ENCODE results near the gene CEP170.
A peak's percentile ranks its signal among the peaks of the same experiment; 100 is the strongest.

CEP170 gene

DNA sequence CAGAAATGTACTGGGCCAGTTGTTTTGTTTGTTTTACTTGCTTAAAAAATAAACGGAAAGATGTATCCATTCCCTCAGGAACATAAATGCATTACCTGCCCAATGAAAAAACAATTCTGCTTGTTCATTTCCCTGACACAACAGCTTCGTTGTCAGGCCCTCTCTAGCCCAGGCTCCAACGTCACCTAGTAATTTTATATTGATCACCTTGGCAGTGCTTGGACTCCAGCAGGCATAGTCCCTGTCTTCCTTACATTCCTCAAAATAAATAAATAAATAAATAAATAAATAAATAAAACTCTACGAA lies 1.2 kb downstream of the CEP170 start:
- Histone ChIP-seq H3K9me3 (ENCODE audit: control insufficient read depth, insufficient read depth, low read depth, low read length) (no peaks in the 10 kb centered on the region), H3K36me3 (ENCODE audit: control insufficient read depth in 2 of 2, insufficient read depth in 1 of 2, low read length in 2 of 2) (no peaks in the 10 kb centered on the region), H3K27ac (ENCODE audit: extremely low read depth, low read depth, low read length) (peak overlapping the region; percentile 89), H3K4me3 (ENCODE audit: low read depth, low read length) (peak overlapping the region; percentile 66), H3K4me1 (ENCODE audit: control insufficient read depth, insufficient read depth, low read length) (peaks cover 14% of the 10 kb centered on the region)
- POLR2A ChIA-PET = no interaction called here
- TF ChIP-seq ZNF335 (tag by site-specific recombination; conservative IDR thresholded peaks at IDR 0.05) (0 out of 2 replicates have a peak, but pooled peaks have one; percentile 92), ZSCAN23 (tag by site-specific recombination; IDR thresholded peaks at IDR 0.05) (0 out of 2 replicates have a peak, but pooled peaks have one; percentile 36), ZNF184 (tag by site-specific recombination; IDR thresholded peaks at IDR 0.05) (0 out of 2 replicates have a peak, but pooled peaks have one; percentile 6), ZNF416 (tag by site-specific recombination; IDR thresholded peaks at IDR 0.05) (no peak), ZNF621 (tag by site-specific recombination; IDR thresholded peaks at IDR 0.05) (no peak), GLIS1 (tag by site-specific recombination; IDR thresholded peaks at IDR 0.05) (no peak), FEZF1 (tag by site-specific recombination; IDR thresholded peaks at IDR 0.05) (no peak), ZNF791 (tag by site-specific recombination; IDR thresholded peaks at IDR 0.05) (no peak), ZNF660 (tag by site-specific recombination; IDR thresholded peaks at IDR 0.05) (no peak), KLF1 (tag by site-specific recombination; IDR thresholded peaks at IDR 0.05) (no peak), ZNF623 (tag by site-specific recombination; IDR thresholded peaks at IDR 0.05) (peak; percentile 32; the same call in 1 of the 2 replicates), ZNF354C (tag by site-specific recombination; IDR thresholded peaks at IDR 0.05; ENCODE audit: borderline replicate concordance, low read depth) (0 out of 2 replicates have a peak, but pooled peaks have one; percentile 26), ZNF394 (tag by site-specific recombination; IDR thresholded peaks at IDR 0.05; ENCODE audit: borderline replicate concordance) (0 out of 2 replicates have a peak, but pooled peaks have one; percentile 63), ZFP69B (tag by site-specific recombination; IDR thresholded peaks at IDR 0.05) (no peak), ZNF768 (tag by site-specific recombination; IDR thresholded peaks at IDR 0.05) (0 out of 2 replicates have a peak, but pooled peaks have one; percentile 9), ZNF510 (tag by site-specific recombination; IDR thresholded peaks at IDR 0.05; ENCODE audit: insufficient replicate concordance) (peak; percentile 39), RBAK (tag by site-specific recombination; IDR thresholded peaks at IDR 0.05) (no peak), ZNF701 (tag by site-specific recombination; IDR thresholded peaks at IDR 0.05) (no peak)
- TF ChIP-seq, protein P1, sequence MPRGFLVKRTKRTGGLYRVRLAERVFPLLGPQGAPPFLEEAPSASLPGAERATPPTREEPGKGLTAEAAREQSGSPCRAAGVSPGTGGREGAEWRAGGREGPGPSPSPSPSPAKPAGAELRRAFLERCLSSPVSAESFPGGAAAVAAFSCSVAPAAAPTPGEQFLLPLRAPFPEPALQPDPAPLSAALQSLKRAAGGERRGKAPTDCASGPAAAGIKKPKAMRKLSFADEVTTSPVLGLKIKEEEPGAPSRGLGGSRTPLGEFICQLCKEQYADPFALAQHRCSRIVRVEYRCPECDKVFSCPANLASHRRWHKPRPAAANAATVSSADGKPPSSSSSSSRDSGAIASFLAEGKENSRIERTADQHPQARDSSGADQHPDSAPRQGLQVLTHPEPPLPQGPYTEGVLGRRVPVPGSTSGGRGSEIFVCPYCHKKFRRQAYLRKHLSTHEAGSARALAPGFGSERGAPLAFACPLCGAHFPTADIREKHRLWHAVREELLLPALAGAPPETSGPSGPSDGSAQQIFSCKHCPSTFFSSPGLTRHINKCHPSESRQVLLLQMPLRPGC (tag by site-specific recombination; IDR thresholded peaks at IDR 0.05) = no peak
- TF ChIP-seq, protein P2, sequence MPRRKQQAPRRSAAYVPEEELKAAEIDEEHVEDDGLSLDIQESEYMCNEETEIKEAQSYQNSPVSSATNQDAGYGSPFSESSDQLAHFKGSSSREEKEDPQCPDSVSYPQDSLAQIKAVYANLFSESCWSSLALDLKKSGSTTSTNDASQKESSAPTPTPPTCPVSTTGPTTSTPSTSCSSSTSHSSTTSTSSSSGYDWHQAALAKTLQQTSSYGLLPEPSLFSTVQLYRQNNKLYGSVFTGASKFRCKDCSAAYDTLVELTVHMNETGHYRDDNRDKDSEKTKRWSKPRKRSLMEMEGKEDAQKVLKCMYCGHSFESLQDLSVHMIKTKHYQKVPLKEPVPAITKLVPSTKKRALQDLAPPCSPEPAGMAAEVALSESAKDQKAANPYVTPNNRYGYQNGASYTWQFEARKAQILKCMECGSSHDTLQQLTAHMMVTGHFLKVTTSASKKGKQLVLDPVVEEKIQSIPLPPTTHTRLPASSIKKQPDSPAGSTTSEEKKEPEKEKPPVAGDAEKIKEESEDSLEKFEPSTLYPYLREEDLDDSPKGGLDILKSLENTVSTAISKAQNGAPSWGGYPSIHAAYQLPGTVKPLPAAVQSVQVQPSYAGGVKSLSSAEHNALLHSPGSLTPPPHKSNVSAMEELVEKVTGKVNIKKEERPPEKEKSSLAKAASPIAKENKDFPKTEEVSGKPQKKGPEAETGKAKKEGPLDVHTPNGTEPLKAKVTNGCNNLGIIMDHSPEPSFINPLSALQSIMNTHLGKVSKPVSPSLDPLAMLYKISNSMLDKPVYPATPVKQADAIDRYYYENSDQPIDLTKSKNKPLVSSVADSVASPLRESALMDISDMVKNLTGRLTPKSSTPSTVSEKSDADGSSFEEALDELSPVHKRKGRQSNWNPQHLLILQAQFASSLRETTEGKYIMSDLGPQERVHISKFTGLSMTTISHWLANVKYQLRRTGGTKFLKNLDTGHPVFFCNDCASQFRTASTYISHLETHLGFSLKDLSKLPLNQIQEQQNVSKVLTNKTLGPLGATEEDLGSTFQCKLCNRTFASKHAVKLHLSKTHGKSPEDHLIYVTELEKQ (tag by site-specific recombination; IDR thresholded peaks at IDR 0.05; ENCODE audit: borderline replicate concordance) = no peak
- TF ChIP-seq, protein P3, sequence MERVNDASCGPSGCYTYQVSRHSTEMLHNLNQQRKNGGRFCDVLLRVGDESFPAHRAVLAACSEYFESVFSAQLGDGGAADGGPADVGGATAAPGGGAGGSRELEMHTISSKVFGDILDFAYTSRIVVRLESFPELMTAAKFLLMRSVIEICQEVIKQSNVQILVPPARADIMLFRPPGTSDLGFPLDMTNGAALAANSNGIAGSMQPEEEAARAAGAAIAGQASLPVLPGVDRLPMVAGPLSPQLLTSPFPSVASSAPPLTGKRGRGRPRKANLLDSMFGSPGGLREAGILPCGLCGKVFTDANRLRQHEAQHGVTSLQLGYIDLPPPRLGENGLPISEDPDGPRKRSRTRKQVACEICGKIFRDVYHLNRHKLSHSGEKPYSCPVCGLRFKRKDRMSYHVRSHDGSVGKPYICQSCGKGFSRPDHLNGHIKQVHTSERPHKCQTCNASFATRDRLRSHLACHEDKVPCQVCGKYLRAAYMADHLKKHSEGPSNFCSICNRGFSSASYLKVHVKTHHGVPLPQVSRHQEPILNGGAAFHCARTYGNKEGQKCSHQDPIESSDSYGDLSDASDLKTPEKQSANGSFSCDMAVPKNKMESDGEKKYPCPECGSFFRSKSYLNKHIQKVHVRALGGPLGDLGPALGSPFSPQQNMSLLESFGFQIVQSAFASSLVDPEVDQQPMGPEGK (tag by site-specific recombination; IDR thresholded peaks at IDR 0.05) = no peak
- TF ChIP-seq, protein P4, sequence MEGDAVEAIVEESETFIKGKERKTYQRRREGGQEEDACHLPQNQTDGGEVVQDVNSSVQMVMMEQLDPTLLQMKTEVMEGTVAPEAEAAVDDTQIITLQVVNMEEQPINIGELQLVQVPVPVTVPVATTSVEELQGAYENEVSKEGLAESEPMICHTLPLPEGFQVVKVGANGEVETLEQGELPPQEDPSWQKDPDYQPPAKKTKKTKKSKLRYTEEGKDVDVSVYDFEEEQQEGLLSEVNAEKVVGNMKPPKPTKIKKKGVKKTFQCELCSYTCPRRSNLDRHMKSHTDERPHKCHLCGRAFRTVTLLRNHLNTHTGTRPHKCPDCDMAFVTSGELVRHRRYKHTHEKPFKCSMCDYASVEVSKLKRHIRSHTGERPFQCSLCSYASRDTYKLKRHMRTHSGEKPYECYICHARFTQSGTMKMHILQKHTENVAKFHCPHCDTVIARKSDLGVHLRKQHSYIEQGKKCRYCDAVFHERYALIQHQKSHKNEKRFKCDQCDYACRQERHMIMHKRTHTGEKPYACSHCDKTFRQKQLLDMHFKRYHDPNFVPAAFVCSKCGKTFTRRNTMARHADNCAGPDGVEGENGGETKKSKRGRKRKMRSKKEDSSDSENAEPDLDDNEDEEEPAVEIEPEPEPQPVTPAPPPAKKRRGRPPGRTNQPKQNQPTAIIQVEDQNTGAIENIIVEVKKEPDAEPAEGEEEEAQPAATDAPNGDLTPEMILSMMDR (tag by site-specific recombination; IDR thresholded peaks at IDR 0.05) = no peak
- CTCF ChIA-PET = interaction anchor here (0.6 kb wide), 1 partner anchor 32 kb away, joined by 3 read pairs; no protein-coding TSS in a partner anchor
